Stimulated activated CD8-positive, alpha-beta memory T cell treated with anti-CD3 and anti-CD28 coated beads, Interleukin-4, amount 100 ng/mL, for 4 hours (primary cell): Measurements from ENCODE around the gene HABP2.

Experiments used
- DNase-seq, 2 donors: peaks; one replicate each; pipeline ENCODE4 v3.0.0-alpha.2; 2020; ENCODE audit warnings: low read depth in 2 of 2, low spot score in 1 of 2

The HABP2 gene

GRCh38 chr10:113627836-113628235 is 75.0 kb downstream of the HABP2 start:
- DNase-seq, result no peak

- no peak for DNase-seq
Observed at GRCh38 chr10:113628607-113629153, 75.8 kb downstream of the HABP2 start.

GRCh38 chr10:113630929-113631533 is 78.2 kb downstream of the HABP2 start:
- no peak for DNase-seq

GRCh38 chr10:113631684-113632367 is 79.0 kb downstream of the HABP2 start:
- DNase-seq, result no peak
